ENCODE data around the gene TSC22D3.

- TF ChIP-seq, protein P1, sequence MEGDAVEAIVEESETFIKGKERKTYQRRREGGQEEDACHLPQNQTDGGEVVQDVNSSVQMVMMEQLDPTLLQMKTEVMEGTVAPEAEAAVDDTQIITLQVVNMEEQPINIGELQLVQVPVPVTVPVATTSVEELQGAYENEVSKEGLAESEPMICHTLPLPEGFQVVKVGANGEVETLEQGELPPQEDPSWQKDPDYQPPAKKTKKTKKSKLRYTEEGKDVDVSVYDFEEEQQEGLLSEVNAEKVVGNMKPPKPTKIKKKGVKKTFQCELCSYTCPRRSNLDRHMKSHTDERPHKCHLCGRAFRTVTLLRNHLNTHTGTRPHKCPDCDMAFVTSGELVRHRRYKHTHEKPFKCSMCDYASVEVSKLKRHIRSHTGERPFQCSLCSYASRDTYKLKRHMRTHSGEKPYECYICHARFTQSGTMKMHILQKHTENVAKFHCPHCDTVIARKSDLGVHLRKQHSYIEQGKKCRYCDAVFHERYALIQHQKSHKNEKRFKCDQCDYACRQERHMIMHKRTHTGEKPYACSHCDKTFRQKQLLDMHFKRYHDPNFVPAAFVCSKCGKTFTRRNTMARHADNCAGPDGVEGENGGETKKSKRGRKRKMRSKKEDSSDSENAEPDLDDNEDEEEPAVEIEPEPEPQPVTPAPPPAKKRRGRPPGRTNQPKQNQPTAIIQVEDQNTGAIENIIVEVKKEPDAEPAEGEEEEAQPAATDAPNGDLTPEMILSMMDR (IDR thresholded peaks at IDR 0.05): no peak
- TF ChIP-seq EP300 (IDR thresholded peaks at IDR 0.05): no peak
These were observed 102.2 kb downstream of the TSC22D3 start for GRCh38 chrX:107673431-107673830.

Measured in tibial nerve (tissue), 4 donors.